RWPE2 (cell line): ENCODE measurements around the gene AFMID.
A peak's percentile ranks its signal among the peaks of the same experiment; 100 is the strongest.
"Not testable (repeated sequence)": the region's sequence is repeated elsewhere in the genome, so short reads cannot be mapped to it uniquely, and the experiment has no call there.

Source experiments
- ATAC-seq: fragments of 200-7000 bp; cut with Tn5 transposase; 3 replicates; pipeline ENCODE4 v1.9.1; 2021; ENCODE audit warnings: low read depth
- DNase-seq: peaks from one replicate; pipeline ENCODE4 v3.0.0-alpha.2; 2020; ENCODE audit warnings: low spot score
- H3K27ac ChIP-seq: fragments of 450-650 bp; 2 replicates; pipeline ENCODE4 v1.5.1; 2017; ENCODE audit warnings: mild to moderate bottlenecking; ENCODE audit not compliant: poor library complexity, severe bottlenecking
- H3K27me3 ChIP-seq: fragments of 250-450 bp; sonication (Bioruptor Pico); 2 replicates; pipeline ENCODE4 v1.5.1; 2021; ENCODE audit warnings: mild to moderate bottlenecking, moderate library complexity; ENCODE audit not compliant: insufficient read depth, poor library complexity, severe bottlenecking
- H3K36me3 ChIP-seq: fragments of 250-450 bp; sonication (Bioruptor Pico); 2 replicates; pipeline ENCODE4 v1.5.1; 2020; ENCODE audit warnings: low read depth, mild to moderate bottlenecking, moderate library complexity
- H3K4me1 ChIP-seq: fragments of 250-450 bp; sonication (Bioruptor Pico); 2 replicates; pipeline ENCODE4 v1.5.1; 2021; ENCODE audit warnings: mild to moderate bottlenecking, moderate library complexity; ENCODE audit not compliant: insufficient read depth, poor library complexity, severe bottlenecking
- H3K4me3 ChIP-seq: fragments of 250-450 bp; sonication (Bioruptor Pico); 2 replicates; pipeline ENCODE4 v1.5.1; 2021; ENCODE audit warnings: mild to moderate bottlenecking, moderate library complexity; ENCODE audit not compliant: severe bottlenecking
- H3K9me3 ChIP-seq: fragments of 250-450 bp; sonication (Bioruptor Pico); 2 replicates; pipeline ENCODE4 v1.5.1; 2021; ENCODE audit warnings: mild to moderate bottlenecking, moderate library complexity; ENCODE audit not compliant: severe bottlenecking
- TF ChIP-seq, protein P1 (sequence below): fragments of 450-650 bp; IDR thresholded peaks from one replicate; pipeline ENCODE4 v1.5.1; 2017; ENCODE audit warnings: mild to moderate bottlenecking, moderate library complexity; ENCODE audit not compliant: poor library complexity, severe bottlenecking

AFMID gene

DNA sequence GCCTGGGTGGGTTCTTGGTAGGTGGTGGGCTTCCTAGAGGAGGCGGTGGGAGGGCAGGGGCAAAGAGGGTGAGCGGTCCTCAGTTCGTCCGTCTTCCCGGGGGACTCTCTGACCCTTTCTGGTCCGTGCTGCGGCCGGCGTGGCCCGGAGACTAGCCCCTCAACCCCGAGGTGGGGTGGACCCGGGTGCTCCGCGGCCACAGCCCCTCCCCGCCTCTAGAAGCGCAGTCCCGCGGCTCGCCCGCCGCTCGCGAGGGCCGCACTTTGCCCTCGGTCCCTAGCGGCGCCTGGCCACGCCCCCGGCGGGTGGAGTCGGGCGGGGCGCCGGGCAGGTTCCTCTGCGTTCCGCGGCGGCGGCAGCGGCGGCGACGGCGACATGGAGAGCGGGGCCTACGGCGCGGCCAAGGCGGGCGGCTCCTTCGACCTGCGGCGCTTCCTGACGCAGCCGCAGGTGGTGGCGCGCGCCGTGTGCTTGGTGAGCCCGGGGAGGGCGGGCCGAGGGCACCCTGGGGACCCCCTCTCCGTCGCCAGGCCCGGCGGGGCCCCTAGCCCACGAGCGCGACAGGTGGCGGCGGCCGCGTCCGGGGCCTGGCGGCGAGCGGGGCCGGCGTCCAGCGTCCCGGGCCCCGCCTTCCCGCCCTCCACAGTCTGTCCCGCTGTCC, 18.8 kb upstream of the AFMID start, which contains the start of gene SYNGR2:
Gene SYNGR2, plus strand, starts transcription at position 340 of the 661 bp plus-strand sequence. Its CDS starts 36 bp downstream, at position 376.
- peak within 1 kb of the TSS; percentile 95 for H3K4me3 ChIP-seq
- TF ChIP-seq, protein P1, sequence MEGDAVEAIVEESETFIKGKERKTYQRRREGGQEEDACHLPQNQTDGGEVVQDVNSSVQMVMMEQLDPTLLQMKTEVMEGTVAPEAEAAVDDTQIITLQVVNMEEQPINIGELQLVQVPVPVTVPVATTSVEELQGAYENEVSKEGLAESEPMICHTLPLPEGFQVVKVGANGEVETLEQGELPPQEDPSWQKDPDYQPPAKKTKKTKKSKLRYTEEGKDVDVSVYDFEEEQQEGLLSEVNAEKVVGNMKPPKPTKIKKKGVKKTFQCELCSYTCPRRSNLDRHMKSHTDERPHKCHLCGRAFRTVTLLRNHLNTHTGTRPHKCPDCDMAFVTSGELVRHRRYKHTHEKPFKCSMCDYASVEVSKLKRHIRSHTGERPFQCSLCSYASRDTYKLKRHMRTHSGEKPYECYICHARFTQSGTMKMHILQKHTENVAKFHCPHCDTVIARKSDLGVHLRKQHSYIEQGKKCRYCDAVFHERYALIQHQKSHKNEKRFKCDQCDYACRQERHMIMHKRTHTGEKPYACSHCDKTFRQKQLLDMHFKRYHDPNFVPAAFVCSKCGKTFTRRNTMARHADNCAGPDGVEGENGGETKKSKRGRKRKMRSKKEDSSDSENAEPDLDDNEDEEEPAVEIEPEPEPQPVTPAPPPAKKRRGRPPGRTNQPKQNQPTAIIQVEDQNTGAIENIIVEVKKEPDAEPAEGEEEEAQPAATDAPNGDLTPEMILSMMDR: no peak
- H3K27me3 ChIP-seq: no peaks in the 10 kb centered on the region
- peak within 1 kb of the TSS; percentile 46 for H3K27ac ChIP-seq
- H3K9me3 ChIP-seq: no peaks in the 10 kb centered on the region
- peak; percentile 51 for ATAC-seq
- peaks cover 24% of the 10 kb centered on the region for H3K36me3 ChIP-seq
- H3K4me1 ChIP-seq: peaks cover 4% of the 10 kb centered on the region
- peak; percentile 80 for DNase-seq

DNA sequence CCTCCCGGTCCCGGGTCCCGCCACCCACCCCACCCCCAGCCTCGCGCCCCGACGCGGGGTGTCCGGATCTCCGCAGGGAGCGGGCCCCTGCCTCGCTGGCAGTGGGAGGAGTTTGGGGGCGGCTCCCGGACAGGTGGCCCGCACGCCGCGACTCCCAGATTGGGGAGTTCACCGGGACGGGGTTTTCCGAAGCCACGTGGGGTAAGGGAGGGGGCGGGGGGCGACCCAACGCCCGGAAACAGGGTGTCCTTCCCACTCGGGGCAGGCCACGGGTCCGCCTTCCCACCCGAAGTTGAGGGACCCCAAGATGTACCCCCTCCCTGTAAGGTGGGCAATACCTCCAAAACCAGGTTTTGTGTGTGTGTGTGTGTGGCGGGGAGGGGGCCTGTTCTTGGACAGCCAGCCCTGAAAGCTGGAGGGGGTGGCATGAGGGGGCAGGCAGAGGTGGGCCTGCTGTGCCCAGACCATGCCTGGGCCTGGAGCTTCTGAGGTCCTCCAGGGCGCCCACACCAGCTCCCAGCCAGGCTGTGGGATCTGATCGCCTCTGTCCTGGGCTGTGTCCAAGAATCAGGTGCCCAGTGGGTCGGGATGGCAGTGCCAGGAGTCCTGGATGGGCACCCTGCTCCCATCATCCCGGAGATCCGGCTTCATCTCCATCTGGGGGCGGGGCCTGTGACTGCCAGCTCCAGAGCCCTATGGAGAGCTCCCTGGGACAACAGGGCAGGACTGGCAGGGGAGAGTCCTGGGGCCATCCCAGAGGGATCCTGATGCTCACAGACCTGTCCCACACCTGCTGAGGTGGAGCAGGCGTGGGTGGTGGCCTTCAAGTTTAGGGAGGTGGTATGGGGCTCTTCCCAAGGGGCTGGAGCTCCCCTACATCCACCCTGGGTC, 18.0 kb upstream of the AFMID start:
- Histone ChIP-seq H3K4me1 (peaks cover 4% of the 10 kb centered on the region), H3K36me3 (peaks cover 32% of the 10 kb centered on the region), H3K4me3 (peak overlapping the region; percentile 95), H3K9me3 (no peaks in the 10 kb centered on the region), H3K27ac (peak overlapping the region; percentile 46), H3K27me3 (no peaks in the 10 kb centered on the region)
- TF ChIP-seq, protein P1: no peak
- DNase-seq: peak; percentile 88
- ATAC-seq: peak; percentile 67

DNA sequence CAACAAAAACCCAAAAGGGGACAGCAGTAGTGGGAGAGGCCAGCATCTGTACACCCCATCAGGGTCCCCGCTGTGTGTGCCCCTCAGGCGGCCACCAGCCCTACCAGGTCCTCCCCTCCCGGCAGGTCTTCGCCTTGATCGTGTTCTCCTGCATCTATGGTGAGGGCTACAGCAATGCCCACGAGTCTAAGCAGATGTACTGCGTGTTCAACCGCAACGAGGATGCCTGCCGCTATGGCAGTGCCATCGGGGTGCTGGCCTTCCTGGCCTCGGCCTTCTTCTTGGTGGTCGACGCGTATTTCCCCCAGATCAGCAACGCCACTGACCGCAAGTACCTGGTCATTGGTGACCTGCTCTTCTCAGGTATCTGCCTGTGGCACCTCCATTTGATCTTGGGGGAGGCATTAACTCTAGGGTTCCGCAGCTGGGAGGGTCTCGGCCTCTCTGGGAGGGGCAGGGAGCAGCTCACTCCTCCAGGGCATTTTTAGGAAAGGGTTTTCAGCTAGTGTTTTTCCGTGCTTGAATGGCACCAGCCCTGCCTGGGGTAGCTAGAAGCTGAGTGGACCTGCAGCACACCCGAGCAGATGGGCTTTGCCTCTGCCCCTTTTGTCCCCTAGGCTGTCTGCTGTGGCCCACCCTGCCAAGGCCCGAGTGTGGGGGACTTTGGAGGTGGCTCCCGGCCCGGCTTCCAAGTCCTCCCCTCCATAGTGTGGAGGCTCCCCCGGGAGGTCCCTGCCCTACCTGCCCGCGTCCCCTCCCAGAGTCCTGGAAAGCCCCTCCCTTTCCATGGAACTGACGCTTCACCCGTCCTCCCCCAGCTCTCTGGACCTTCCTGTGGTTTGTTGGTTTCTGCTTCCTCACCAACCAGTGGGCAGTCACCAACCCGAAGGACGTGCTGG, 16.2 kb upstream of the AFMID start:
- no peak for ATAC-seq
- Histone ChIP-seq H3K9me3 (no peaks in the 10 kb centered on the region), H3K4me1 (peaks cover 4% of the 10 kb centered on the region), H3K27me3 (no peaks in the 10 kb centered on the region), H3K4me3 (no peak overlapping the region), H3K36me3 (peaks cover 48% of the 10 kb centered on the region), H3K27ac (no peak overlapping the region)
- TF ChIP-seq, protein P1: no peak
- no peak for DNase-seq

DNA sequence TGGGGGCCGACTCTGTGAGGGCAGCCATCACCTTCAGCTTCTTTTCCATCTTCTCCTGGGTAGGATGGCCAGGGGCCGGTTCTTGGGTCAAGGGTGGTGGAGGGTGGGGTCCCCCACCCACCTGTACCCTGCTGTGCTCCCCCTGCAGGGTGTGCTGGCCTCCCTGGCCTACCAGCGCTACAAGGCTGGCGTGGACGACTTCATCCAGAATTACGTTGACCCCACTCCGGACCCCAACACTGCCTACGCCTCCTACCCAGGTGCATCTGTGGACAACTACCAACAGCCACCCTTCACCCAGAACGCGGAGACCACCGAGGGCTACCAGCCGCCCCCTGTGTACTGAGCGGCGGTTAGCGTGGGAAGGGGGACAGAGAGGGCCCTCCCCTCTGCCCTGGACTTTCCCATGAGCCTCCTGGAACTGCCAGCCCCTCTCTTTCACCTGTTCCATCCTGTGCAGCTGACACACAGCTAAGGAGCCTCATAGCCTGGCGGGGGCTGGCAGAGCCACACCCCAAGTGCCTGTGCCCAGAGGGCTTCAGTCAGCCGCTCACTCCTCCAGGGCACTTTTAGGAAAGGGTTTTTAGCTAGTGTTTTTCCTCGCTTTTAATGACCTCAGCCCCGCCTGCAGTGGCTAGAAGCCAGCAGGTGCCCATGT, 15.4 kb upstream of the AFMID start:
- H3K27ac ChIP-seq, H3K9me3 ChIP-seq, H3K4me1 ChIP-seq, H3K27me3 ChIP-seq, DNase-seq, H3K4me3 ChIP-seq: not testable (repeated sequence)
- peaks cover 53% of the 10 kb centered on the region for H3K36me3 ChIP-seq
- ATAC-seq: peak; percentile 6; the same call in 1 of the 3 replicates
